HepG2 (cell line): Measurements from ENCODE around the gene ZDHHC8.

Experiments used
- CREM ChIP-seq, 2 experiments: sonication (generic) in 1 of 2; formaldehyde crosslinking in 1 of 2; IDR thresholded peaks; 2 replicates each; pipeline versions ENCODE4 v1.4.0 to v1.6.1; 2016 to 2020; ENCODE audit warnings: antibody characterized with exemption in 1 of 2, mild to moderate bottlenecking in 1 of 2, missing genetic modification reagents in 1 of 2
- CSRNP2 ChIP-seq: sonication (generic); formaldehyde crosslinking; conservative IDR thresholded peaks from 2 replicates; pipeline ENCODE4 v1.8.0; 2022; ENCODE audit warnings: low read depth, missing genetic modification reagents
- CTCF ChIP-seq: sonication (generic); formaldehyde crosslinking; IDR thresholded peaks from 2 replicates; pipeline ENCODE4 v1.5.0; 2020; ENCODE audit warnings: mild to moderate bottlenecking, missing genetic modification reagents, moderate library complexity
- ELF4 ChIP-seq: sonication (generic); formaldehyde crosslinking; IDR thresholded peaks from 2 replicates; pipeline ENCODE4 v1.5.0; 2020; ENCODE audit warnings: missing genetic modification reagents, mild to moderate bottlenecking, moderate library complexity, borderline replicate concordance
- ESRRA ChIP-seq: sonication (generic); formaldehyde crosslinking; IDR thresholded peaks from 2 replicates; pipeline ENCODE4 v1.5.1; 2020; ENCODE audit warnings: mild to moderate bottlenecking, low read depth, missing genetic modification reagents
- EZH2 ChIP-seq: conservative IDR thresholded peaks from 2 replicates; pipeline ENCODE4 v1.6.1; 2012; ENCODE audit warnings: mild to moderate bottlenecking, low read depth, low read length, moderate library complexity
- GATAD2A ChIP-seq: IDR thresholded peaks from 2 replicates; pipeline ENCODE4 v1.6.1; 2016
- KDM3A ChIP-seq: IDR thresholded peaks from 2 replicates; pipeline ENCODE4 v1.6.1; 2018; ENCODE audit warnings: low read depth, missing compliant biosample characterization
- SNAPC5 ChIP-seq: sonication (generic); formaldehyde crosslinking; IDR thresholded peaks from 2 replicates; pipeline ENCODE4 v1.8.1; 2023; ENCODE audit warnings: mild to moderate bottlenecking, missing genetic modification reagents, borderline replicate concordance
- TBP ChIP-seq: sonication (generic); formaldehyde crosslinking; IDR thresholded peaks from 2 replicates; pipeline ENCODE4 v1.5.0; 2020; ENCODE audit warnings: missing genetic modification reagents
- ZBTB33 ChIP-seq: sonication (generic); formaldehyde crosslinking; IDR thresholded peaks from 2 replicates; pipeline ENCODE4 v1.4.0; 2020; ENCODE audit warnings: missing genetic modification reagents
- ZFX ChIP-seq: sonication (generic); formaldehyde crosslinking; IDR thresholded peaks from 2 replicates; pipeline ENCODE4 v1.4.0; 2020; ENCODE audit warnings: mild to moderate bottlenecking, low read depth, missing genetic modification reagents, moderate library complexity
- ZNF264 ChIP-seq: sonication (generic); formaldehyde crosslinking; IDR thresholded peaks from 2 replicates; pipeline ENCODE4 v1.4.0; 2020; ENCODE audit warnings: missing genetic modification reagents
- ZSCAN5A ChIP-seq: sonication (generic); formaldehyde crosslinking; IDR thresholded peaks from 2 replicates; pipeline ENCODE4 v1.8.0; 2022; ENCODE audit warnings: mild to moderate bottlenecking, missing genetic modification reagents, borderline replicate concordance

GRCh38 chr22:20169253-20169822 is 37.7 kb downstream of the ZDHHC8 start:
- TF ChIP-seq ELF4 (no peak), ESRRA (CRISPR knock-in tag) (no peak), ZFX (no peak), CSRNP2 (no peak), CREM (IDR thresholded peaks at IDR 0.05) (no peak), CREM (CRISPR knock-in tag; IDR thresholded peaks at IDR 0.05) (no peak), ZSCAN5A (CRISPR knock-in tag) (no peak), TBP (CRISPR knock-in tag) (no peak), ZBTB33 (CRISPR knock-in tag) (no peak), KDM3A (CRISPR knock-in tag) (no peak), GATAD2A (CRISPR knock-in tag) (no peak), CTCF (CRISPR knock-in tag) (no peak), SNAPC5 (CRISPR knock-in tag) (no peak), EZH2 (no peak), ZNF264 (CRISPR knock-in tag) (no peak)
